ENCODE results near the gene CXCL12. TPM values are rescaled to one million over a fixed set of nuclear protein-coding genes. Genes with fewer than 3 reads are reported as not detected.

The CXCL12 gene
- total and polyA plus RNA-seq, 2 of the 13 experiments (the other 11 are each of a cell fraction or from before 2014, with no cell fraction given) = not detected

DNA sequence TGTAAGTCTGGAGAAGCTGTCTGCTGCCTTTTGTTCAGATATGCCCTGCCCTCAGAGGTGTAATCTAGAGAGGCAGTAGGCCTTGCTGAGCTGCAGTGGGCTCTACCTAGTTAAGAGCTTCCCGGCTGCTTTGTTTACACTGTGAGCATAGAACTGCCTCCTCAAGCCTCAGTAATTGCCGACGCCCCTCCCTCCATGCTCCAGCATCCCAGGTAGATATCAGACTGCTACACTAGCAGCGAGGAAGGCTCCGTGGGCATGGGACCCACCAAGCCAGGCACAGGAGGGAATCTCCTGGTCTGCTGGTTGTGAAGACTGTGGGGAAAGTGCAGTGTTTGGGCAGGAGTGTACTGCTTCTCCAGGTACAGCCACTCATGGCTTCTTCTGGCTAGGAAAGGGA lies 26.4 kb upstream of the CXCL12 start (continued):
- TF ChIP-seq ZNF318 (CRISPR knock-in tag; IDR thresholded peaks at IDR 0.05) (no peak), ZNF296 (CRISPR knock-in tag; conservative IDR thresholded peaks at IDR 0.05) (no peak), TBX2 (CRISPR knock-in tag; IDR thresholded peaks at IDR 0.05; ENCODE audit: borderline replicate concordance) (no peak), ZNF83 (CRISPR knock-in tag; IDR thresholded peaks at IDR 0.05; ENCODE audit: borderline replicate concordance) (no peak)
- TF ChIP-seq, protein P1, sequence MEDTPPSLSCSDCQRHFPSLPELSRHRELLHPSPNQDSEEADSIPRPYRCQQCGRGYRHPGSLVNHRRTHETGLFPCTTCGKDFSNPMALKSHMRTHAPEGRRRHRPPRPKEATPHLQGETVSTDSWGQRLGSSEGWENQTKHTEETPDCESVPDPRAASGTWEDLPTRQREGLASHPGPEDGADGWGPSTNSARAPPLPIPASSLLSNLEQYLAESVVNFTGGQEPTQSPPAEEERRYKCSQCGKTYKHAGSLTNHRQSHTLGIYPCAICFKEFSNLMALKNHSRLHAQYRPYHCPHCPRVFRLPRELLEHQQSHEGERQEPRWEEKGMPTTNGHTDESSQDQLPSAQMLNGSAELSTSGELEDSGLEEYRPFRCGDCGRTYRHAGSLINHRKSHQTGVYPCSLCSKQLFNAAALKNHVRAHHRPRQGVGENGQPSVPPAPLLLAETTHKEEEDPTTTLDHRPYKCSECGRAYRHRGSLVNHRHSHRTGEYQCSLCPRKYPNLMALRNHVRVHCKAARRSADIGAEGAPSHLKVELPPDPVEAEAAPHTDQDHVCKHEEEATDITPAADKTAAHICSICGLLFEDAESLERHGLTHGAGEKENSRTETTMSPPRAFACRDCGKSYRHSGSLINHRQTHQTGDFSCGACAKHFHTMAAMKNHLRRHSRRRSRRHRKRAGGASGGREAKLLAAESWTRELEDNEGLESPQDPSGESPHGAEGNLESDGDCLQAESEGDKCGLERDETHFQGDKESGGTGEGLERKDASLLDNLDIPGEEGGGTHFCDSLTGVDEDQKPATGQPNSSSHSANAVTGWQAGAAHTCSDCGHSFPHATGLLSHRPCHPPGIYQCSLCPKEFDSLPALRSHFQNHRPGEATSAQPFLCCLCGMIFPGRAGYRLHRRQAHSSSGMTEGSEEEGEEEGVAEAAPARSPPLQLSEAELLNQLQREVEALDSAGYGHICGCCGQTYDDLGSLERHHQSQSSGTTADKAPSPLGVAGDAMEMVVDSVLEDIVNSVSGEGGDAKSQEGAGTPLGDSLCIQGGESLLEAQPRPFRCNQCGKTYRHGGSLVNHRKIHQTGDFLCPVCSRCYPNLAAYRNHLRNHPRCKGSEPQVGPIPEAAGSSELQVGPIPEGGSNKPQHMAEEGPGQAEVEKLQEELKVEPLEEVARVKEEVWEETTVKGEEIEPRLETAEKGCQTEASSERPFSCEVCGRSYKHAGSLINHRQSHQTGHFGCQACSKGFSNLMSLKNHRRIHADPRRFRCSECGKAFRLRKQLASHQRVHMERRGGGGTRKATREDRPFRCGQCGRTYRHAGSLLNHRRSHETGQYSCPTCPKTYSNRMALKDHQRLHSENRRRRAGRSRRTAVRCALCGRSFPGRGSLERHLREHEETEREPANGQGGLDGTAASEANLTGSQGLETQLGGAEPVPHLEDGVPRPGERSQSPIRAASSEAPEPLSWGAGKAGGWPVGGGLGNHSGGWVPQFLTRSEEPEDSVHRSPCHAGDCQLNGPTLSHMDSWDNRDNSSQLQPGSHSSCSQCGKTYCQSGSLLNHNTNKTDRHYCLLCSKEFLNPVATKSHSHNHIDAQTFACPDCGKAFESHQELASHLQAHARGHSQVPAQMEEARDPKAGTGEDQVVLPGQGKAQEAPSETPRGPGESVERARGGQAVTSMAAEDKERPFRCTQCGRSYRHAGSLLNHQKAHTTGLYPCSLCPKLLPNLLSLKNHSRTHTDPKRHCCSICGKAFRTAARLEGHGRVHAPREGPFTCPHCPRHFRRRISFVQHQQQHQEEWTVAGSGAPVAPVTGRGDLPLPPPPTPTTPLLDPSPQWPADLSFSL (CRISPR knock-in tag; IDR thresholded peaks at IDR 0.05) = no peak

Data from HepG2 (cell line).